NCI-H345 treated with DMSO at 0.1 percent for 48 hours (cell line): ENCODE measurements around the gene CLN3.
"Not testable (repeated sequence)": the region's sequence is repeated elsewhere in the genome, so short reads cannot be mapped to it uniquely, and the experiment has no call there.

Source experiments
- DNase-seq: peaks from one replicate; lab custom pipeline; 2025; ENCODE audit not compliant: unreplicated experiment; lab: John Stamatoyannopoulos, UW

The CLN3 gene

DNA sequence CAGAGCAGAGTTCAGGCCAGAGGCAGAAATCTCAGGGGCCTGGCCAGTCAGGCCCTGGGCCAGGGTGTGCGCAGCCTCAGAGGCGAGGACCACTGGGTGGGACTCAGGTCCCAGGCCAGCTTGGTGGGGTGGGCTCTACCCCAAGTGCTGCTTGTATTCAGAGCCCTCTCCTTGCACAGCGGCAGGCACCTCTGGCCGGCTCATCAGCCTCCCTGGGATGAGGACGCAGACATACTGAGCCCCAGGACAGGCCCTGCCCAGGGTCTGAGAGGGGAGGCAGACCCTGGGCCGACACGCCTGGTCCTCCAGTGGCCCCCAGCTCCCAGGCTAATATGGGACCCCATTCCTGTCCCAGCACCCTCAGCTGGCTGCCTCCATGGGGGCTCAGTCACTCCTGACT is 22.4 kb upstream of the CLN3 start:
- DNase-seq: no peak

GRCh38 chr16:28513484-28514181 is 21.8 kb upstream of the CLN3 start:
- no peak for DNase-seq

GRCh38 chr16:28511801-28512789 is 20.2 kb upstream of the CLN3 start:
- no peak for DNase-seq

DNA sequence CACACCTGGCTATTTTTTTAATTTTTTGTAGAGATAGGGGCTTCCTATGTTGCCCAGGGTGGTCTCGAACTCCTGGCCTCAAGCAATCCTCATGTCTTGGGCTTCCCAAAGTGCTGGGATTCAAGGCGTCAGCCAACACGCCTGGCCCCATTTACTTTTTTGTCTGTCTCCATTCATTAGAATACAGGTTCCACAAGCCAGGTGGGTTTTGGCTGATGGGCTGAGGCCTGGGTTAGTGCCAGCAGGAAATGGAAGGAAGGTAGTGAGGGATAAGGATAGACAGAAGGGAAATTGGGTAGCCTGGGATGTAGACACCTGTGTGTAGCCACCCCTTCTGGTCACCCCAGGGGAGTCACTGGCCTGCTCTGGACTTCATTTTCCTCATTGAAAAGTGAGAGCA is 19.2 kb upstream of the CLN3 start:
- DNase-seq: no peak

DNA sequence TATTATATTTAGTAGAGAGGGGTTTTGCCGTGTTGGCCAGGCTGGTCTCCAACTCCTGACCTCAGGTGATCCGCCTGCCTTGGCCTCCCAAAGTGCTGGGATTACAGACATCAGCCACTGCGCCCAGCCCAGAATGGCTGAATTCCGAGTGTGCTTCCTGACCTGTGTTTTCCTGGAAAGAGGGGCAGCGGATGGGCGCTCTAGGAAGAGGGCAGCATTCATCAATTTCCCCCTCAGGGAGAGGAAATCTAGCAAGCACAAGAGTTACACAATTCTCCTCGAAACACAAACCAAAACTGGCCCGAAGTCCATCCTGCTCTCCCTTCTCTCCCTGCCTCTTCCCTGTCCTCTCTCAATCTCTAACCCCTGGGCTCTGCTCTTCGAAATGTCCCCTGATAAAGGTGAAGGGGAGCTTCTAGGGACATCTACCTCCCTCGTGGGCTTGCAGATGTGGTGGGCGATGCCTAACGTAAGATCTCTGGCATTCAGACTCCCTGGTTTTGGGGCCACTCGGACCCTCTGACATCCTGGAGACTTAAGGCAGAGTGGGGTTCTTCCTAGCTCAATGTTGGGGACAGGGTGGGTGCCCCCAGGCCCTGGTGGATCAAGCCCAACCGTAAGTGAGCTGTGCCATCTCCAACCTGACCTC is 13.7 kb upstream of the CLN3 start:
- no peak for DNase-seq

- DNase-seq: no peak
Measured at GRCh38 chr16:28504707-28505404, 13.0 kb upstream of the CLN3 start.

- no peak for DNase-seq
Measured at GRCh38 chr16:28503470-28504259, 11.8 kb upstream of the CLN3 start.

GRCh38 chr16:28502290-28502689 is 10.4 kb upstream of the CLN3 start:
- no peak for DNase-seq

DNA sequence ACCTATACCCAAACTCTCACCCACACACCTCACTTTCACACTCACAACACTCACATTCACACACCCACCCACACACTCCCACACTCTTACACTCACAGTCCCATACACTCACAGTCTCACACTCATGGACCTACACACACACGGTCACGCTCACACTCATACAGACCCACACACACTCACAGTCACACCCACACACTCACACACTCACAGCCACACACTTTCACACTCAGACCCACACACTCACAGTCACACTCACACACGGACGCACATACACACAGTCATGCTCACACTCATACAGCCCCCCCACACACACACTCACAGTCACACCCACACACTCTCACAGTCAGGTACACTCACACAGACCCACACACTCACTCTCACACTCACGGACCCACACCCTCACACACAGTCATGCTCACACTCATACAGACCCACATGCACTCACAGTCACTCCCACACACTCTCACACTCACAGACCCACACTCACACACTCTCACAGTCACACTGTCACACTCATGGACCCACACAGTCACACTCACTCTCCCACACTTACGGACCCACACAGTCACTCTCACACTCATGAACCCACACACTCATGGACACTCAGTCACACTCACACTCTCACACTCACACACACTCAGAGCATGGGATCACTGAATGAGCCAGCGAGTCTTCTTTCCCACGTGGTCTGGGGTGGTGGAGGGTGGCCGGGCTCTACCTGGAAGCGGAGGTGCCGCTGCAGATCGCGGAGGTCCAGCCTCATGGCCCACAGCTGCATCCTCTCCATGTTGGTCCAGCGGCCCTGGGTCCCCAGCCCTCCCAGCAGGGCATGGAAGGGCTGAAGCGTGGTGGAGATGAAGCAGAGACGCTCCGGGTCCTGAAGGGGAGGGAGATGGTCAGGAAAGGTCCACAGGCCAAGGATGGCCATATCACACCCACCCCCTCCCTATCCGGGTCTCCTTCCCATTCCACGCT is 9.7 kb upstream of the CLN3 start:
- no peak for DNase-seq

GRCh38 chr16:28500476-28501180 is 8.8 kb upstream of the CLN3 start:
- not testable (repeated sequence) for DNase-seq

DNA sequence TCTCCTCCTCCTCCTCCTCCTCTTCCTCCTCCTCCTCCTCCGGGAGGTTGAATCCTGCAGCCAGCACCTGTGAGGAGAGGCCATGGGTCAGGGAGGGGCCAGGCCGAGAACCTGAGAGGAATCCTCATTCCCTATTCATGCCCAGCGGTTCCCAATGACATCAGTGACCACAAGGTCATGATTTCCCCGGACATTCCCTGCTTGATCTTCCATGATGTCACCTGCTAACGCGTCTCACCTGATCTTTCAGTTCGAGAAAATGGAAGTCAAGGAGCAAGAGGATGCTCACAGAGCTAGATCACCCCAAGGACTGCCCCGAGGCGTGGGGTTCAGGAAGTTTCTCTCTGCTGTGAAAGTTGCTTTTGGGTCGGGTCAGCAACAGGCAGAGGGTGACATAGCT is 8.0 kb upstream of the CLN3 start:
- no peak for DNase-seq

DNA sequence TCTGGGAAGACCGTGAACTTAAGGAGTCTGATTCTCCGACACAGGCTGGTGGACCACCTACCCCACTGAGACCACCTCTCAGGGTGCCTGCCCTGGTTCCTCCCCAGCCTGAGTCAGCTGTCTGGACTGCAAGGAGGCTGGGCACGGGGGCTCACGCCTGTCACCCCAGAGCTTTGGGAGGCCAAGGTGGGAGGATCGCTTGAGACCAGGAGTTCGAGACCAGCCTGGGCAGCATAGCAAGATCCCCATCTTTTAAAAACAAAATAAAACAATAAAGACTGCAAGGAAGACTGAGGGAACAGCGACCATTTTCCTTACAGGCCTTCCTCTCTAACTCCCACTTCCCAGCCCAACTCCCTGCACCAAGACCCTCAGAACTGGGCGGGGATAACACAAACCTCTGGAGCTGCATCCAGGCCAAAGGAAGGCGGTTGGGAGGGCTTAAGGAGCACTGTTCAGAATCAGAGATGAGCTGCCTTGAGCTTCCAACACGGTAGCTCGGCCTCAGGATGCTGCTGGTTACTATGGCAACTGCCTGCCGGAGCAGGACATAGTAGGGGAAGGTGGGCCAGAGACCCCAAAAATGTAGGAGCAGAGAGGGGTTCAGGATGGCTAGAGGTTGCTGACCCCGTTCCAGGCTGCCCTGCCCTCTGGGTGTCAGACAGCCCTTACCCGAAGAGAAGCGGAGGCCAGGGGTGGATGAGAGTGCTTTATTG is 7.0 kb upstream of the CLN3 start:
- DNase-seq: no peak

DNA sequence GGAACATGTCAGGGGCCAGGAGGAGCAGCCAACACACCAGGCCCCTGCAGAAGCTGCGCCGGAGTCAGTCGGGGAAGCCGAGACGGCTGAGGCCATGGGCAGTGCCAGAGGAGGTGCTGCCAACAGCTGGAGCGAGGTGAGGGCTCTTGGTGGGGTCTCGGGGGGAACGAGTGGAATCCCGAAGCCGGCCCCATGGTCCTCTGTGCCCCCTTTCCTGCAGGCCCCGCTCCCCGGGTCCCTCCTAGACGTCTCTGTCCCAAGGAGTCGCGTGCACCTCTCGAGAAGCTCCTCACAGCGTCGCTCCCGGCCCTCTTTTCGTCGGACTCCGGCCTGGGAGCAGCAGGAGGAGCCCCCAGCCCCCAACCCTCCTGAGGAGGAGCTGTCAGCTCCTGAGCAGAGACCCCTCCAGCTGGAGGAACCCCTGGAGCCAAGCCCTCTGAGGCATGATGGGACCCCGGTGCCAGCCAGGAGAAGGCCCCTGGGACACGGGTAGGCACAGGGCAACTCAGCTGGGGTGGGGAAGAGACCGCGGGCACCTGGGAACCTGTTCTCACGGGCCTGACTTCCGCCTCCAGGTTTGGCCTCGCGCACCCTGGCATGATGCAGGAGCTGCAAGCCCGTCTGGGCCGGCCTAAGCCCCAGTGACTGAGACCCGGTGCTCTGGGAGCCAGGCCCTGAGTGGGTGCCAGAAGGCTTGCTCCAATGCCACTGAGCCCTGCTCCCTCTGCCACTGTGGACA is 6.2 kb upstream of the CLN3 start:
- DNase-seq: no peak

DNA sequence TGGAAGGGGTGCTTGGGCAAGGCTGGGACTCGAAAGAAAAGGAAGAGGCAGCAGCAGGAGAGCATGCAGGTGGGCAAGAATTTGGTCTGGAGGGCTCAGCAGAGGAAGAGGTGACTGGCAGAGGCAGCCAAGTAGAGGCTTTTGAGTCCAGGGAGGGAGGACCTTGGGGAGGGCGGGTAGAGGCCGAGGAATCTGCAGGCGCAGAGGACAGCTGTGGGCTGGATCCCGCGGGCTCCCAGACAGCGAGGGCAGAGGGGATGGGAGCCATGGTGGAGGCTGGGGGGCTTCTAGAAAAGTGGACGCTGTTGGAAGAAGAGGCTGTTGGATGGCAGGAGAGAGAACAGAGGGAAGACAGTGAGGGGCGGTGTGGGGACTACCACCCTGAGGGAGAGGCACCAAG is 5.5 kb upstream of the CLN3 start:
- no peak for DNase-seq

DNA sequence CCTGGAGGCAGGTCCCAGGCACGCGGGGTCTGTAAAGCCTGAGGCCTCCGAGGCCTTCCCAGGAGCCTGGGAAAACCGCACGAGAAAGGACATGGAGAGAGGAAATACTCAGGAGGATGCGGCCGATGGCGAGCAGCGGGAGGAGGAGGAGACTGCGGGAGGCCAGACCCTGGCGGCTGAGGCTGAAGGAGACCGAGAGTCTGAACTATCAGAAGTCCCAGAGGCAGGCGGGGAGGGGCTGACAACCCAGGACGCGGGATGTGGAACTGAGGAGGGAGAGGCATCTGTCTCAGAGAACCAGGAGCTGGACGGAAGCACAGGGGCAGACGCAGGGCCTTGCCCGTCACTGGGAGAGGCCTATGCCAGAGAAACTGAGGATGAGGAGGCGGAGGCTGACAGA is 5.0 kb upstream of the CLN3 start:
- no peak for DNase-seq

- DNase-seq: no peak
Measured at GRCh38 chr16:28495795-28496749, 4.2 kb upstream of the CLN3 start.
